NOMO-1 (cell line): ENCODE measurements around the gene NPM3.

Source experiments
- DNase-seq, 2 experiments: peaks; one replicate each; lab custom pipeline; 2025; ENCODE audit not compliant: unreplicated experiment in 2 of 2; lab: John Stamatoyannopoulos, UW

Gene NPM3

GRCh38 chr10:101782811-101783735 lies at the start of gene NPM3:
NPM3 (minus strand) TSS chr10:101783446; CDS start chr10:101783390, 56 bp downstream.
- DNase-seq = peak; percentile 75

DNA sequence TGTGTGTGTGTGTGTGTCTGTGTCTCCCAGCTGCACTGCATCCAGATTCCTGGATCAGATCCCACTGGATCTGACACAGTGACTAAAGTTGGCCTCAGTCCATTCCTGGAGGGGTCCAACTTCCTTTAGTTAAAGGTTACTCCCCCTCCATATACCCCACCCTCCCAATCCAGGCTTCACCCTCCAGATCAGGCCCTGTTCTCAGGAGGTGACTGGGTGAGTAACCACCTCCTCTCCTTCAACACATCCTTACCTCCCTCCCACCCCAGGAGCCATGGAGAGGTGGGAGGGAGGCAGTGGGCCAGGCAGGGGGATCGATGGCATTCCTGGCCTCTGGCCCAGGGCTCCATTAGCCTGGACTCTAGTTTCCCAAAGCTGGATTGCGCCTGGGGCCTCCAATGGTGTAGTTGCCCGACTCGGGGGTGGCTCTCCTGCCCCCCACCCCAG lies 49.1 kb upstream of the NPM3 start:
- no peak for DNase-seq

GRCh38 chr10:101831169-101831811 lies 48.0 kb upstream of the NPM3 start:
- DNase-seq = no peak

- peak; percentile 77 to 87 for DNase-seq
These were observed 47.3 kb upstream of the NPM3 start for GRCh38 chr10:101830322-101831168.

- DNase-seq = no peak
These were observed 46.5 kb upstream of the NPM3 start for GRCh38 chr10:101829561-101830315.

DNA sequence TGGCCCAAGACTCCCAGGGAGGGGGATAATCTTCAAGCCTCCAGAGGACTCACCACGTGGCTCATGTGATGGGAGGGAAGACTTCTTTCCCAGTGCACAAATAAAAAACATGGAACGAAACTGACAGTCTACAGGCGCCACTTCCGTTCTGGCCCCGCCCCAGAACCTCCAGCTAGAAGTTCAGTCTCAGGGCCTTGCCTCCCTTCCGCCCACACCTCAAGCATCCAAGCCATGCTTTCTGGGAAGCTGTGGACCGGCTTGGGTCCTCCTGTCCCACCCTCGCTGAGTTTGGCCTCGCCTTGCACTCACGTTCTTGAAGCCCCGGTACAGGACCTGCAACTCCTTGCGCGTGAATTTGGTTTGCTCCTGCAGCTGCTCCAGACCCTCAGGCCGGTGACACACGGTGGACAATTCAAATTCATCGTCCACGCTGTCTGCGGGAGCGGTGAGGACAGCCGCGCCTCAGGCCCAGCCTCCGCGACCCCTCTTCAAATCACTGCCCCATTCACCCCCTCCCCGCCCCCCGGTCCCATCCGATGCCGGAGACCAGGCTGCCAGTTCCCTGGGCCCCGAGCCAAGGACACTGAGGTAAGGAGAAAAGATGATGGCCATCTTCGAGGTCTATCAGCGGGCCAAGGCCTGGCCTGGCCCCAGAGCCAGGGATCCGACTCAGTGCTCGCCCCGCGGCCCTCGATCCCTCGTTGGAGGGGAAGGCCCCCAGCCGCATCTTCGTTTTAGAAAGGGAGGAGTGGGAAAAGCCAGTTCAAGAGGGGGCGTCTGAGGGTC lies 45.7 kb upstream of the NPM3 start:
- DNase-seq = no peak

DNA sequence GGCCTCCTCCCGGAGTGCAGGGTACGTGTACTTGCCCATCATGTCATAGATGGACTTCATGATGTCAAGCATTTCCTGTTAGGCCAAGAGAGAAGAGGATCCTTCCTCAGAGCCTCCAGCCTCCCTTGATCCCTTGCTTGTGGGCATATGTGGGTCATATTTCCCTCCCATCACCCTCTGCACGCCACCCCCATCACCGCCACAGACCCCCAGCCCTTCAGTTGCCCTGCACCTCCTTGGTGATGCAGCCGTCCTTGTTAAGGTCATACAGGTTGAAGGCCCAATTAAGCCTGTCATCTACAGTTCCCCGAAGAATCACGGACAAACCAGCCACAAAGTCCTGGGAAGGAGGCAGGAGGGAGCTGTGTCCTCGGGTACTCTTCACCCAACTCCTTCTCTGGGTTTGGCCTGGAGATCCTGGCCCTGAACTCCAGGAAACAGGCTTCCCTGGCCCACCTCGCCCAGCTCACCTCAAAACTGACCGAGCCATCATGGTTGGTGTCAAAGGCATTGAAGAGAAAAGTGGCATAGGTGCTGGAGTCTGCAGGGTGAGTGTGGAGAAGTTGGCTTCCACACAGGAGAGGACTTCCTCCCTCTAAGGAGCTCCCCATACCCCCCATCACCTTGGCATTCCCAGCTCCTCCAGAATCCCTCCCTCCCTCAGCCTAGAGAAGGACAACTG lies 44.8 kb upstream of the NPM3 start:
- DNase-seq = no peak

GRCh38 chr10:101826852-101827434 lies 43.7 kb upstream of the NPM3 start:
- DNase-seq = no peak

DNA sequence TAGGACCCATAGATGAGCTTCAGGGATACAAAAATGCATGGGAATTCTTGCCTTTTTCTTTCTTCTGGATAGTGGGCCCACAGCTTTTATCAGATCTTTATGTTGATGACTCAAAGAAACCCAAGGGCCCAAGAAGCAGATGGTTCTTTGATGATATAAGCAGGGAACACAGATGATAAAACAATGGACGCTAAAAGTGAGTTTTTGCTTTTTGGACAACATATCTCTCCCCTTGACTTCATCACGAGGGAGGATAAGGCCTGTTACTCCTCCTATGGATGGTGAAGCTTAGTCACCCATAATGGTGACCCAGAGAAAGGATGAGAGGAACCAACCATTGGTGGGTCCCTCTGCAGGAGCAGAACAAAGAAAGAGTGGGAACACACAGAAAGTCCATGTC lies 41.5 kb upstream of the NPM3 start:
- no peak for DNase-seq

DNA sequence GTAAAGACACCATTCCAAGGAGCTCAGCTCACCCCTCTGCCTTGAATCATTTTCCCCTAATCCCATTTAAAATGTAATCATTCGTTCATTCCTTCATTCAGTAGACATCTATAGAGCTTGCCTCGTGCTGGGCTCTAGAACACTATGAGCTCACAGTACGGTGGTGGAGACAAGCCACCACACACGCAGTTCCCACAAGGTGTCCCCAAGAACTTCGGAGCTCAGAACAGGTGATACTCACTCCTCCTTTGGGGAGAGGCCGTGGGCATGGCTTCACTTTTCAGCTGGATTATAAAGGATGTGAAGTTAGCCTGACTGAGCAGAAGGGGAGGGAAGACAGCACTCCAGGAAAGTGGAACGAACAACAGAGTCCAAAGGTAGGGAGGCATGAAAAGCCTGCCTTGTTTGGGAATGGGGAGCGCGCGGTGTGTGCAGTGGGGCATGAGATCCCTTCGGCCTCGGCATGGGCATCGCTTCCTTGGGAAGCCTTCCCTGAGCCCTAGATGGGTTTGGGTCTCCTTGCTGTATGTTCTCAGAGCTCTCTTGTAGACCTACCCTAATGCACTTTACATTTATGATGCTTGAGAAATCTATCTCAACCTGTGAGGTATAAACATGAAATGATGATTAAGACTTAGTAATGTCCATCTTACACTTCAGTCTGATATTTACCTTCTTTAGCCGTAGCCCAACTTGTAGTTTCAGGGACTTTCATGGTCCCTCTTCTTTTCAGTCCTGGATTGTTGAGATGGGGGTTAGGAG lies 35.8 kb upstream of the NPM3 start:
- DNase-seq = peak; percentile 54 to 72

DNA sequence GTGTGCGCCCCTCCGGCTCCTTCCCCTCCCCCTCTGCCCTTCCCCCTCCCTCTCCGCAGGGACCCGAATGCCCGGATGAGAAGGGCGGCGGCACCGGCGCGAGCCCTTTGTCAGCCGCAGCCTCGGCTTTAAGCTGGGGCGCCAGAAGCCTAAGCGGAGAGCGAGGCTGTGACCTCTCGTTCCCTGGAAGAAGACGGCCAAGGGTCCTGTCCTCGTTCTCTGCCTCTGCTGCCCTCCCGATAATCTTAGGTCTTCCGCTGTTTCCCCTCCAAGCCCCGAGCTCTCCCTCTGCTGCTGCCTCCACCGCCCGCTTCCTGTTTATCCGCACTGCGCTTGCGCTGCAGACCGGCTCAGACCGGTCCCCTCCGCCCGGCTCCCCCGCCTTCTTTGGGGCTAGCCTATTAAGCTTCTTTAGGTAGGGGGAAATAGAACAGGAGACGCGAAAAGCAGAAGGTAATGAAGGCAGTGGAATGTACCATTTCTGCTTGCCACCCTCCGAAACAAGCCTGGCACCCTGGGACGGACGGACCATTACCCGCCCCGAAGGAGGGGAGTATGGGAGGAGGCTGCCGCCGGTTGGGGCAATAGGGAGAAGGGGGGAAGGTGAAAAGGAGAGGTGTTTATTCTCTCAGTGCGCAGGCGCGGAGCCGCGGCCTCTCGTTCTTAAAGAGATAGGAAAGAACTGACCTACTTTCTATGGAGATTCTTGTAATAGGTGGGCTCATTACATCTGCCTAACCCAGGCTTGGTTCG lies 35.0 kb upstream of the NPM3 start, which contains the start of gene OGA:
TSS of gene OGA (minus strand) at position 326 of the 753 bp plus-strand sequence. CDS start 422 bp downstream, outside the sequence.
- DNase-seq = peak; percentile 99

GRCh38 chr10:101817337-101818118 lies 34.3 kb upstream of the NPM3 start:
- peak; percentile 29 to 38 for DNase-seq

GRCh38 chr10:101816913-101817336 lies 33.7 kb upstream of the NPM3 start:
- DNase-seq = no peak

DNA sequence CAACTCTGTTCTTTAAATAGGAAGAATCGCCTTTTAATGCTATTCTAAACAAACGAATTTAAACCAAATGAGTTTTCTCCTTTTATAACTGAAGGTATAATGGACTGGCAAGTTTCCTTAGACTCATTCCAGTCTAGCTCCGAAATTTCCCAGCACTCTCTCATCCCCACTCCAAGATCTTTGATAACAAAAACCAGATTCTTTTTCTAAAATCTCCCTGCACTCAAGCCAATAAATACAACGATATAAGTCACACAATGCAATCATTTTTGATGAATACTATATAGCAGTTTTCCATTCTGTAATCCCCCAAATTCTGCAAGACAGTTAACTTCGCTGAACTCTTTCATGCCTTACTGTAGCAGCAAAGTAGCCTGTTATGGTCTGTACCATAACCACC lies 33.1 kb upstream of the NPM3 start:
- no peak for DNase-seq

DNA sequence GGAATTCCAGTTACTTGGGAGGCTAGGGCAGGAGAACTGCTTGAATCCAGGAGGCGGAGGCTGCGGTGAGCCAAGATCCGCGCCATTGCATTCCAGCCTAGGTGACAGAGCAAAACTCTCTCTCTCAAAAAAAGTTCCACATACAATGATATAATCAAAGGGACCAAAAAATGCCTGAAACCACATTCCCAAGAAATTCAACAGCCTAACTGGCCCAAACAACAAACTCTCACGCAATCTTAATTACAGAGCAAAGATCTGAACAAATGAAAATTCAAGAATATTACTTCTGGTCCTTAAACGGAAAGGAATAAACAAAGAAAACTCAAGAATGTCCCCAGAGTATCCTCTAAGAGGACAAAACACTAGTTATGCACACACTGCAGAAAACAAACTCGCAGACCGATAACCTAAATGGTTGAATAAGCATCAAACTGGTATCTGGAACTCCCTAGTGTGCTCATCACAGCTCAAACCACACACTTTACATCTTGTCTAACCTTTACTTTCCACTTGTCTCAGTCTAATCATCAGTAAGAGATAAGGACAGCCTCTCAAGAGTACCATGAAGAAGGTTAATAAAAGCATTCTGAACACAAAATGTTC lies 31.3 kb upstream of the NPM3 start:
- no peak for DNase-seq

GRCh38 chr10:101812606-101813005 lies 29.4 kb upstream of the NPM3 start:
- DNase-seq = no peak
